Neutrophil (primary cell): Measurements from ENCODE around the gene PRSS53.
A peak's percentile ranks its signal among the peaks of the same experiment; 100 is the strongest.

Experiments used
- H3K27ac ChIP-seq: fragments of 200-600 bp; sonication (generic); 2 replicates; pipeline ENCODE4 v1.5.1; 2016; ENCODE audit warnings: mild to moderate bottlenecking, moderate library complexity
- H3K27me3 ChIP-seq: fragments of 200-600 bp; sonication (generic); 2 replicates; pipeline ENCODE4 v1.6.0; 2016; ENCODE audit warnings: mild to moderate bottlenecking
- H3K36me3 ChIP-seq: fragments of 200-600 bp; sonication (generic); 2 replicates; pipeline ENCODE4 v1.5.1; 2017
- H3K4me1 ChIP-seq, 2 experiments: fragments of 200-600 bp in 1 of 2; sonication (generic) in 1 of 2; 1 replicate in 1 of 2; 2 replicates in 1 of 2; pipeline versions ENCODE4 v1.5.1 to v1.6.1; 2013 to 2016; ENCODE audit warnings: low read depth in 1 of 2, low read length in 1 of 2, mild to moderate bottlenecking in 1 of 2, moderate library complexity in 1 of 2; ENCODE audit not compliant: control insufficient read depth in 1 of 2, insufficient read depth in 1 of 2
- H3K4me3 ChIP-seq, 2 experiments: fragments of 200-600 bp in 1 of 2; sonication (generic) in 1 of 2; 1 replicate in 1 of 2; 2 replicates in 1 of 2; pipeline ENCODE4 v1.5.1; 2013 to 2016; ENCODE audit warnings: low read depth in 1 of 2, low read length in 1 of 2, mild to moderate bottlenecking in 1 of 2, moderate library complexity in 1 of 2
- H3K9me3 ChIP-seq: fragments of 200-600 bp; sonication (generic); 2 replicates; pipeline ENCODE4 v1.5.1; 2016
- TF ChIP-seq, protein P1 (sequence below): fragments of 200-600 bp; sonication (generic); IDR thresholded peaks from 2 replicates; pipeline ENCODE4 v1.5.1; 2016; ENCODE audit warnings: antibody characterized with exemption

Gene PRSS53

DNA sequence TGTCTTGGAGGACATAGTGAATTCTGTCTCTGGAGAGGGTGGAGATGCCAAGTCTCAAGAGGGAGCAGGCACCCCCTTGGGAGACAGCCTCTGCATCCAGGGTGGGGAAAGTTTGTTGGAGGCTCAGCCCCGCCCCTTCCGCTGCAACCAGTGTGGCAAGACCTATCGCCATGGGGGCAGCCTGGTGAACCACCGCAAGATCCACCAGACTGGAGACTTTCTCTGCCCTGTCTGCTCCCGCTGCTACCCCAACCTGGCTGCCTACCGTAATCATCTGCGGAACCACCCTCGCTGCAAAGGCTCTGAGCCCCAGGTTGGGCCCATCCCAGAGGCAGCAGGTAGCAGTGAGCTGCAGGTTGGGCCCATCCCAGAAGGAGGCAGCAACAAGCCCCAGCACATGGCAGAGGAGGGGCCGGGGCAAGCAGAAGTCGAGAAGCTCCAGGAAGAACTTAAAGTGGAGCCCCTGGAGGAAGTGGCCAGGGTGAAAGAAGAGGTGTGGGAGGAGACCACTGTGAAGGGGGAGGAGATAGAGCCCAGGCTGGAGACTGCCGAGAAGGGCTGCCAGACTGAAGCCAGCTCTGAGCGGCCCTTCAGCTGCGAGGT lies 9.3 kb downstream of the PRSS53 start:
- Histone ChIP-seq H3K27me3 (no peaks in the 10 kb centered on the region), H3K27ac (peak overlapping the region; percentile 71), H3K36me3 (peaks cover 84% of the 10 kb centered on the region), H3K4me3 (no peak overlapping the region), H3K9me3 (no peaks in the 10 kb centered on the region), H3K4me1 (peaks cover 30% of the 10 kb centered on the region in 2 experiments)
- TF ChIP-seq, protein P1, sequence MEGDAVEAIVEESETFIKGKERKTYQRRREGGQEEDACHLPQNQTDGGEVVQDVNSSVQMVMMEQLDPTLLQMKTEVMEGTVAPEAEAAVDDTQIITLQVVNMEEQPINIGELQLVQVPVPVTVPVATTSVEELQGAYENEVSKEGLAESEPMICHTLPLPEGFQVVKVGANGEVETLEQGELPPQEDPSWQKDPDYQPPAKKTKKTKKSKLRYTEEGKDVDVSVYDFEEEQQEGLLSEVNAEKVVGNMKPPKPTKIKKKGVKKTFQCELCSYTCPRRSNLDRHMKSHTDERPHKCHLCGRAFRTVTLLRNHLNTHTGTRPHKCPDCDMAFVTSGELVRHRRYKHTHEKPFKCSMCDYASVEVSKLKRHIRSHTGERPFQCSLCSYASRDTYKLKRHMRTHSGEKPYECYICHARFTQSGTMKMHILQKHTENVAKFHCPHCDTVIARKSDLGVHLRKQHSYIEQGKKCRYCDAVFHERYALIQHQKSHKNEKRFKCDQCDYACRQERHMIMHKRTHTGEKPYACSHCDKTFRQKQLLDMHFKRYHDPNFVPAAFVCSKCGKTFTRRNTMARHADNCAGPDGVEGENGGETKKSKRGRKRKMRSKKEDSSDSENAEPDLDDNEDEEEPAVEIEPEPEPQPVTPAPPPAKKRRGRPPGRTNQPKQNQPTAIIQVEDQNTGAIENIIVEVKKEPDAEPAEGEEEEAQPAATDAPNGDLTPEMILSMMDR, result no peak

DNA sequence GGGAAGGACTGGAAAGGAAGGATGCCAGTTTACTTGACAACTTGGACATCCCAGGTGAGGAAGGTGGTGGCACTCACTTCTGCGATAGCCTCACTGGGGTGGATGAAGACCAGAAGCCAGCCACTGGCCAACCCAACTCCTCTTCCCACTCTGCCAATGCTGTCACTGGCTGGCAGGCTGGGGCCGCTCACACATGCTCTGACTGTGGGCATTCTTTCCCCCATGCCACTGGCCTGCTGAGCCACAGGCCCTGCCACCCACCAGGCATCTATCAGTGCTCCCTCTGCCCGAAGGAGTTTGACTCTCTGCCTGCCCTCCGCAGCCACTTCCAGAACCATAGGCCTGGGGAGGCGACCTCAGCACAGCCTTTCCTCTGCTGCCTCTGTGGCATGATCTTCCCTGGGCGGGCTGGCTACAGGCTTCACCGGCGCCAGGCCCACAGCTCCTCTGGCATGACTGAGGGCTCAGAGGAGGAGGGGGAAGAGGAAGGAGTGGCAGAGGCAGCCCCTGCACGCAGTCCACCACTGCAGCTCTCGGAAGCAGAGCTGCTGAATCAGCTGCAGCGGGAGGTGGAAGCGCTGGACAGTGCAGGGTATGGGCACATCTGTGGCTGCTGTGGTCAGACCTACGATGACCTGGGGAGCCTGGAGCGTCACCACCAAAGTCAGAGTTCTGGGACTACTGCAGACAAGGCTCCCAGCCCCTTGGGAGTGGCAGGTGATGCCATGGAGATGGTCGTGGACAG lies 10.0 kb downstream of the PRSS53 start:
- H3K9me3 ChIP-seq, result no peaks in the 10 kb centered on the region
- H3K27ac ChIP-seq, result peak overlapping the region; percentile 71
- H3K27me3 ChIP-seq, result no peaks in the 10 kb centered on the region
- TF ChIP-seq, protein P1, result no peak
- peaks cover 78% of the 10 kb centered on the region for H3K36me3 ChIP-seq
- H3K4me3 ChIP-seq, result no peak overlapping the region
- peaks cover 31 to 34% of the 10 kb centered on the region in 2 experiments for H3K4me1 ChIP-seq

DNA sequence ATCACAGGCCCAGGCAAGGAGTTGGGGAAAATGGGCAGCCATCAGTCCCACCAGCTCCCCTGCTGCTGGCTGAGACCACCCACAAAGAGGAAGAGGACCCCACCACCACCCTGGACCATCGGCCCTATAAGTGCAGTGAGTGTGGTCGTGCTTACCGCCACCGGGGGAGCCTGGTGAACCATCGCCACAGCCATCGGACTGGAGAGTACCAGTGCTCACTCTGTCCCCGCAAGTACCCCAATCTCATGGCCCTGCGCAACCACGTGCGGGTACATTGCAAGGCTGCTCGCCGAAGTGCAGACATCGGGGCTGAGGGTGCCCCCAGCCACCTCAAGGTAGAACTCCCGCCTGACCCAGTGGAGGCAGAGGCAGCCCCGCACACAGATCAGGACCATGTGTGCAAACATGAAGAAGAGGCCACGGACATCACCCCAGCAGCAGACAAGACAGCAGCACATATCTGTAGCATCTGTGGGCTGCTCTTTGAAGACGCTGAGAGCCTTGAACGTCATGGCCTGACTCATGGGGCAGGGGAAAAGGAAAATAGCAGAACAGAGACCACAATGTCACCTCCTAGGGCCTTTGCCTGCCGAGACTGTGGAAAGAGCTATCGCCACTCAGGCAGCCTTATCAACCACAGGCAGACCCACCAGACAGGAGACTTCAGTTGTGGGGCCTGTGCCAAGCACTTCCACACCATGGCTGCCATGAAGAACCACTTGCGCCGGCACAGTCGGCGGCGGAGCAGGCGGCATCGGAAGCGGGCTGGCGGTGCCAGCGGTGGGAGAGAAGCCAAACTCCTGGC lies 10.9 kb downstream of the PRSS53 start:
- Histone ChIP-seq H3K27me3 (no peaks in the 10 kb centered on the region), H3K4me1 (peaks cover 32 to 39% of the 10 kb centered on the region in 2 experiments), H3K9me3 (no peaks in the 10 kb centered on the region), H3K27ac (peak overlapping the region; percentile 71), H3K4me3 (no peak overlapping the region), H3K36me3 (peaks cover 68% of the 10 kb centered on the region)
- TF ChIP-seq, protein P1, result no peak

DNA sequence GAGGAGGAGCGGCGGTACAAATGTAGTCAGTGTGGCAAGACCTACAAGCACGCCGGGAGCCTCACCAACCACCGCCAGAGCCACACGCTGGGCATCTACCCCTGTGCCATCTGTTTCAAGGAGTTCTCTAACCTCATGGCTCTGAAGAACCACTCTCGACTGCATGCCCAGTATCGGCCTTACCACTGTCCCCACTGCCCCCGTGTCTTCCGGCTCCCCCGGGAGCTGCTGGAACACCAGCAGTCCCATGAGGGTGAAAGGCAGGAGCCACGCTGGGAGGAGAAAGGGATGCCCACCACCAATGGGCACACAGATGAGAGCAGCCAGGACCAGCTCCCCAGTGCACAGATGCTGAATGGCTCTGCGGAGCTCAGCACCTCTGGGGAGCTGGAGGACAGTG lies 11.7 kb downstream of the PRSS53 start:
- peaks cover 40 to 46% of the 10 kb centered on the region in 2 experiments for H3K4me1 ChIP-seq
- H3K4me3 ChIP-seq, result no peak overlapping the region
- no peaks in the 10 kb centered on the region for H3K9me3 ChIP-seq
- H3K27ac ChIP-seq, result peak overlapping the region; percentile 95
- TF ChIP-seq, protein P1, result no peak
- H3K36me3 ChIP-seq, result peaks cover 60% of the 10 kb centered on the region
- H3K27me3 ChIP-seq, result no peaks in the 10 kb centered on the region

DNA sequence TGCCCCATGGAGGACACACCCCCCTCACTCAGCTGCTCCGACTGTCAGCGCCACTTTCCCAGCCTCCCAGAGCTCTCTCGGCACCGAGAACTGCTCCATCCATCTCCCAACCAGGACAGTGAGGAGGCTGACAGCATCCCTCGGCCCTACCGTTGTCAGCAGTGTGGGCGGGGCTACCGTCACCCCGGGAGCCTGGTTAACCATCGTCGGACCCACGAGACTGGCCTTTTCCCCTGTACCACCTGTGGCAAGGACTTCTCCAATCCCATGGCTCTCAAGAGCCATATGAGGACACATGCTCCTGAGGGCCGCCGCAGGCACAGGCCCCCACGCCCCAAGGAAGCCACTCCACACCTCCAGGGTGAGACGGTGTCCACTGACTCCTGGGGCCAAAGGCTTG lies 12.4 kb downstream of the PRSS53 start:
- Histone ChIP-seq H3K4me3 (no peak overlapping the region), H3K36me3 (peaks cover 53% of the 10 kb centered on the region), H3K27ac (peak overlapping the region; percentile 95), H3K27me3 (no peaks in the 10 kb centered on the region), H3K4me1 (peaks cover 42 to 46% of the 10 kb centered on the region in 2 experiments), H3K9me3 (no peaks in the 10 kb centered on the region)
- TF ChIP-seq, protein P1, result no peak
